ENCODE data around the gene AKR1C4. TPM values are rescaled to one million over a fixed set of nuclear protein-coding genes. Genes with fewer than 3 reads are reported as not detected.

Gene AKR1C4
- total RNA-seq, result not detected
- polyA plus RNA-seq, result not detected
- long read RNA-seq, donor 1, result 0 reads
- long read RNA-seq, donor 2, result 0 reads
- long read RNA-seq, donor 3, result 0 reads
- long read RNA-seq, donor 4, result 0 reads

GRCh38 chr10:5196702-5197113 is at the start of gene AKR1C4:
Gene AKR1C4, plus strand, starts transcription at chr10:5196837. Its CDS starts 31 bp downstream, at chr10:5196868.
- ATAC-seq, result no peak

GRCh38 chr10:5146920-5147254 is 49.8 kb upstream of the AKR1C4 start:
- intact Hi-C loops (cut with DNase I), result no loop called here

More at GRCh38 chr10:5196702-5197113, at the start of gene AKR1C4:
- 75% methylated on average over 4 of the region's 4 CpGs for WGBS
- Histone ChIP-seq H3K4me3 (ENCODE audit: low read length) (no peak within 1 kb of the TSS), H3K27me3 (ENCODE audit: control insufficient read depth, insufficient read depth) (no peaks in the 10 kb centered on the region), H3K27ac (ENCODE audit: low read length) (no peak within 1 kb of the TSS), H3K9me3 (ENCODE audit: control insufficient read depth, low read length) (no peaks in the 10 kb centered on the region), H3K4me1 (ENCODE audit: control insufficient read depth, insufficient read depth, low read length) (no peaks in the 10 kb centered on the region)
- DNase-seq, result no peak
- intact Hi-C loops (cut with DNase I), result no loop called here

GRCh38 chr10:5147255-5147980 is 49.2 kb upstream of the AKR1C4 start:
- ATAC-seq (no peak), DNase-seq (no peak)
- Histone ChIP-seq H3K9me3 (ENCODE audit: control insufficient read depth, low read length) (no peaks in the 10 kb centered on the region), H3K27me3 (ENCODE audit: control insufficient read depth, insufficient read depth) (no peaks in the 10 kb centered on the region), H3K4me3 (ENCODE audit: low read length) (no peak overlapping the region), H3K4me1 (ENCODE audit: control insufficient read depth, insufficient read depth, low read length) (no peaks in the 10 kb centered on the region), H3K27ac (ENCODE audit: low read length) (no peak overlapping the region)
- 79% methylated on average over 5 of the region's 5 CpGs for WGBS
- intact Hi-C loops (cut with DNase I), result no loop called here

More at GRCh38 chr10:5146920-5147254, 49.8 kb upstream of the AKR1C4 start:
- H3K27me3 ChIP-seq (ENCODE audit: control insufficient read depth, insufficient read depth), result no peaks in the 10 kb centered on the region
- ATAC-seq, result no peak
- DNase-seq, result no peak
- H3K4me1 ChIP-seq (ENCODE audit: control insufficient read depth, insufficient read depth, low read length), result no peaks in the 10 kb centered on the region
- no peak overlapping the region for H3K4me3 ChIP-seq (ENCODE audit: low read length)
- no peak overlapping the region for H3K27ac ChIP-seq (ENCODE audit: low read length)
- 83% methylated on average over 5 of the region's 5 CpGs for WGBS
- no peaks in the 10 kb centered on the region for H3K9me3 ChIP-seq (ENCODE audit: control insufficient read depth, low read length)

GRCh38 chr10:5147981-5148677 is 48.5 kb upstream of the AKR1C4 start:
- intact Hi-C loops (cut with DNase I), result no loop called here
- H3K9me3 ChIP-seq (ENCODE audit: control insufficient read depth, low read length), result no peaks in the 10 kb centered on the region
- H3K27me3 ChIP-seq (ENCODE audit: control insufficient read depth, insufficient read depth), result no peaks in the 10 kb centered on the region
- ATAC-seq, result no peak
- no peak for DNase-seq
- H3K4me3 ChIP-seq (ENCODE audit: low read length), result no peak overlapping the region
- 52% methylated on average over 3 of the region's 3 CpGs for WGBS
- no peak overlapping the region for H3K27ac ChIP-seq (ENCODE audit: low read length)
- H3K4me1 ChIP-seq (ENCODE audit: control insufficient read depth, insufficient read depth, low read length), result no peaks in the 10 kb centered on the region

GRCh38 chr10:5148678-5149032 is 48.0 kb upstream of the AKR1C4 start:
- ATAC-seq (no peak), DNase-seq (no peak)
- Histone ChIP-seq H3K4me3 (ENCODE audit: low read length) (no peak overlapping the region), H3K9me3 (ENCODE audit: control insufficient read depth, low read length) (no peaks in the 10 kb centered on the region), H3K4me1 (ENCODE audit: control insufficient read depth, insufficient read depth, low read length) (no peaks in the 10 kb centered on the region), H3K27ac (ENCODE audit: low read length) (no peak overlapping the region), H3K27me3 (ENCODE audit: control insufficient read depth, insufficient read depth) (no peaks in the 10 kb centered on the region)
- intact Hi-C loops (cut with DNase I), result no loop called here
- WGBS, result 57% methylated on average over 1 of the region's 1 CpG

GRCh38 chr10:5151076-5151475 is 45.6 kb upstream of the AKR1C4 start:
- DNase-seq, result no peak

GRCh38 chr10:5155951-5156350 is 40.7 kb upstream of the AKR1C4 start:
- WGBS, result 32% methylated on average over 1 of the region's 1 CpG
- no peak overlapping the region for H3K4me3 ChIP-seq (ENCODE audit: low read length)
- intact Hi-C loops (cut with DNase I), result no loop called here
- no peak for DNase-seq
- no peak overlapping the region for H3K27ac ChIP-seq (ENCODE audit: low read length)
- no peaks in the 10 kb centered on the region for H3K27me3 ChIP-seq (ENCODE audit: control insufficient read depth, insufficient read depth)
- ATAC-seq, result no peak
- no peaks in the 10 kb centered on the region for H3K4me1 ChIP-seq (ENCODE audit: control insufficient read depth, insufficient read depth, low read length)
- H3K9me3 ChIP-seq (ENCODE audit: control insufficient read depth, low read length), result no peaks in the 10 kb centered on the region

More at GRCh38 chr10:5151076-5151475, 45.6 kb upstream of the AKR1C4 start:
- H3K4me1 ChIP-seq (ENCODE audit: control insufficient read depth, insufficient read depth, low read length), result no peaks in the 10 kb centered on the region
- no peaks in the 10 kb centered on the region for H3K27me3 ChIP-seq (ENCODE audit: control insufficient read depth, insufficient read depth)
- ATAC-seq, result no peak
- intact Hi-C loops (cut with DNase I), result no loop called here
- WGBS, result 89% methylated on average over 3 of the region's 3 CpGs
- no peak overlapping the region for H3K4me3 ChIP-seq (ENCODE audit: low read length)
- no peaks in the 10 kb centered on the region for H3K9me3 ChIP-seq (ENCODE audit: control insufficient read depth, low read length)
- no peak overlapping the region for H3K27ac ChIP-seq (ENCODE audit: low read length)

GRCh38 chr10:5157501-5157900 is 39.1 kb upstream of the AKR1C4 start:
- WGBS, result 78% methylated on average over 10 of the region's 10 CpGs
- Histone ChIP-seq H3K4me1 (ENCODE audit: control insufficient read depth, insufficient read depth, low read length) (no peaks in the 10 kb centered on the region), H3K4me3 (ENCODE audit: low read length) (no peak overlapping the region), H3K9me3 (ENCODE audit: control insufficient read depth, low read length) (peaks cover 2% of the 10 kb centered on the region), H3K27ac (ENCODE audit: low read length) (no peak overlapping the region), H3K27me3 (ENCODE audit: control insufficient read depth, insufficient read depth) (no peaks in the 10 kb centered on the region)
- peak in 1 of 3 donors; percentile 20 for DNase-seq
- intact Hi-C loops (cut with DNase I), result no loop called here
- ATAC-seq, result no peak

- Histone ChIP-seq H3K4me1 (ENCODE audit: control insufficient read depth, insufficient read depth, low read length) (no peaks in the 10 kb centered on the region), H3K27ac (ENCODE audit: low read length) (no peak overlapping the region), H3K4me3 (ENCODE audit: low read length) (no peak overlapping the region), H3K27me3 (ENCODE audit: control insufficient read depth, insufficient read depth) (no peaks in the 10 kb centered on the region), H3K9me3 (ENCODE audit: control insufficient read depth, low read length) (peaks cover 5% of the 10 kb centered on the region)
- DNase-seq, result no peak
- 68% methylated on average over 6 of the region's 6 CpGs for WGBS
- ATAC-seq, result no peak
- intact Hi-C loops (cut with DNase I), result no loop called here
Measured at GRCh38 chr10:5159126-5159525, 37.5 kb upstream of the AKR1C4 start.

- 56% methylated on average over 2 of the region's 2 CpGs for WGBS
- Histone ChIP-seq H3K9me3 (ENCODE audit: control insufficient read depth, low read length) (peaks cover 5% of the 10 kb centered on the region), H3K27ac (ENCODE audit: low read length) (no peak overlapping the region), H3K4me3 (ENCODE audit: low read length) (no peak overlapping the region), H3K27me3 (ENCODE audit: control insufficient read depth, insufficient read depth) (no peaks in the 10 kb centered on the region), H3K4me1 (ENCODE audit: control insufficient read depth, insufficient read depth, low read length) (no peaks in the 10 kb centered on the region)
- intact Hi-C loops (cut with DNase I), result no loop called here
- ATAC-seq (no peak), DNase-seq (no peak)
Measured at GRCh38 chr10:5163487-5163886, 33.1 kb upstream of the AKR1C4 start.

GRCh38 chr10:5165738-5166137 is 30.9 kb upstream of the AKR1C4 start:
- Histone ChIP-seq H3K4me1 (ENCODE audit: control insufficient read depth, insufficient read depth, low read length) (no peaks in the 10 kb centered on the region), H3K4me3 (ENCODE audit: low read length) (no peak overlapping the region), H3K27ac (ENCODE audit: low read length) (no peak overlapping the region), H3K9me3 (ENCODE audit: control insufficient read depth, low read length) (peaks cover 5% of the 10 kb centered on the region), H3K27me3 (ENCODE audit: control insufficient read depth, insufficient read depth) (no peaks in the 10 kb centered on the region)
- DNase-seq (no peak), ATAC-seq (no peak)
- intact Hi-C loops (cut with DNase I), result no loop called here
- WGBS, result 11% methylated on average over 1 of the region's 1 CpG
